ENCODE measurements around the gene VWF. TPM values are rescaled to one million over a fixed set of nuclear protein-coding genes. Genes with fewer than 3 reads are reported as not detected.
"Not testable (repeated sequence)": the region's sequence is repeated elsewhere in the genome, so short reads cannot be mapped to it uniquely, and the experiment has no call there.

The VWF gene
- polyA plus RNA-seq, 3 donors = 7.3 to 12.4 (median 12.1) TPM

DNA sequence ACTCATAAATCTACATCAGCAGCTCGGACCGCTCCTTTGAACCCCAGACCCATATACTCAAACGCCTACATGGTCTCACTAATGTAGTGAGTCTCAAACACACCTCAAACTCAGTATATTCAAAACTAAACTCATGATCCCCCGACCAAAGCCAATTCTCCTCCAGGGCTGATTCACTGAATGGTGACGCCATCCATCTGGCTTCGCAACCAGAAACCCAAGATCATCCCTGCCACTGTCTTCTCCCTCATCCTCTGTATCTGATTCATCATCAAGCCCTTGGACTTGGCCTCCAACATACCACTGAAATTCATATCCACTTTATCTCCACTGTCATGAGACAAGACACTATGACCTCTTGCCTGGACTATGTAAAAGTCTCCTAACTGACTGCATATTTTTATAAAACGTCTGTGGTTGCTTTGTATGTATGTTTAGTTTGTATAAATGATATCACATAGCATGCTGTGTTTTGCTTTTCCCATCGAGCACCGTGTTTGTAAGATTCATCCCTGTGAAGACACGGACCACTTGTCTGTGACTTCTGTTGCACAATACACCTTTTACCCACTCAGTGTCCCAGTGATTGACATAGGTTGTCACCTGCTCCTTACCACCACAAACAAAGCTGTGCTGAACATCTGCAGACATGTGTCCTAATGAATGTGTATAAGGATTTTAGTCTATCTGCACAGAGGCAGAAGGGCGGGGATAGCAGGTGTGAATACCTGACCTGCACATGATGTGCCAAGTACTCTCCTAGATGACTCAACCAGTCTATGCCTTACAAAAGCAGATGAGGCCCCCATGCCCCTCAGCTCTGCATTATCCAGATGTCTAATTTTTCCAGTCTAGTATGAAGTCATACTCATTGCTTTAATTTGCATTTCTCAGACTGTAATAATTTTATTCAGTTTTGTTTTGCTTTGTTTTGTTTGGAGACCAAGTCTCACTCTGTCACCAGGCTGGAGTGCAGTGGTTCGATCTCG is 76.9 kb downstream of the VWF start:
- no peak for DNase-seq (ENCODE audit: extremely low read depth in 1 of 11, low read depth in 9 of 11, low spot score in 4 of 11)

GRCh38 chr12:6046511-6047180 is 77.8 kb downstream of the VWF start:
- no peak for DNase-seq (ENCODE audit: extremely low read depth in 1 of 11, low read depth in 9 of 11, low spot score in 4 of 11)

- DNase-seq (ENCODE audit: extremely low read depth in 1 of 11, low read depth in 9 of 11, low spot score in 4 of 11) = no peak
Observed at GRCh38 chr12:6045438-6045837, 79.0 kb downstream of the VWF start.

DNA sequence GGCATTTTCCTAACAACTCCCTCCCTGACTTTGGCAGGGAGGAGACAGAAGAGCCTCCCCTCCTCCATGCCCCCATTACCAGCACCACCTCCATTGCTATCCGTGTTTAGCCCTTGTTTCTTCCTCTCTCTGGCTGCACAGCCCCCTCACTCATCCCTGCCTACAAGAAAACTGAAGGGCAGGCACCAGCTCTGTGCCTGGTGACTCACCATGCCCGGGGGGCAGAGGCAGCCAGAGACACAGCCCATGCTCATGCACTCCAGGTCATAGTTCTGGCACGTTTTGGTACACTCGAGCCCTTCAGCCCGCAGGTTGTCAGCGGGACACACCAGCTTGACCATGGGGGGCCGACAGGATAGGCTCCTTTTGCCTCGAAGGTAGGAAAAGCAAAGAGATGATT is 80.4 kb downstream of the VWF start:
- DNase-seq (ENCODE audit: extremely low read depth in 1 of 11, low read depth in 9 of 11, low spot score in 4 of 11) = no peak

- no peak for DNase-seq (ENCODE audit: extremely low read depth in 1 of 11, low read depth in 9 of 11, low spot score in 4 of 11)
Observed at GRCh38 chr12:6042446-6042845, 82.0 kb downstream of the VWF start.

- DNase-seq (ENCODE audit: extremely low read depth in 1 of 11, low read depth in 9 of 11, low spot score in 4 of 11) = no peak
Observed at GRCh38 chr12:6041891-6042290, 82.6 kb downstream of the VWF start.

GRCh38 chr12:6040815-6041214 is 83.7 kb downstream of the VWF start:
- no peak for DNase-seq (ENCODE audit: extremely low read depth in 1 of 11, low read depth in 9 of 11, low spot score in 4 of 11)

DNA sequence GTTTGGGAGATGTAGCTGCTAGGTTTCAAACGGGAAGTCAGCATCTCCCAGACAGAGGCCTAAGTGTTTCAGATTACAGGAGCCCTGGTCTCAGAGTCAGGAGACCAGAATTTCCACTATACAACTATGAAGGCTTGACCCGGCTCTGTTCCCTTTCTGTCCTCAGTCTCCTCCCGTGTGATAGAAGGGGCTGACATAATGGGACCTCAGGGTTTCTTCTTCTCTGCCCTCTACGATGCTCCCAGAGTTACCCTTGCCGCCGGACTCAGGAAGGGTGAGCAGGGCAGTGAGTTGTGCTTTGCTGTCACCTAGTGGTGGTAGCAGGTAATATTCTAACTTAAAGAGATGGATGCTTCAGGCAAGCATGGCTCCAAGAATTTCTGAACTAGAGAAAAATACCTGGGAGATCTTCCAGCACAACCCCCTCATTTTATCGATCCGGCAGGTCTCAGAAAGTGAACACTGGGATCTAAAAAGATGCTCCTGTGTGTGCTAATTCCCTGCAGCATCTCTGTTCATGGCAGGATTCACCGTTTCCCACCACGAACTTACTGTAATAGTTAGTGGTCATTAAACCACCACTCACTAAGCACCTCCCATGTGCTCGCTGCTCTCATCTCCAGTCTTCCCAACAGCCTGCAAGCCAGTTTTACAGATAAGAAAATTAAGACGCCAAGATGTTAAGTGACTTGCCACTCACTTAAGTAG is 84.4 kb downstream of the VWF start:
- peak in 5 of 11 donors; percentile 60 to 75 (median 68) for DNase-seq (ENCODE audit: extremely low read depth in 1 of 11, low read depth in 9 of 11, low spot score in 4 of 11)

- DNase-seq (ENCODE audit: extremely low read depth in 1 of 11, low read depth in 9 of 11, low spot score in 4 of 11) = peak in 3 of 11 donors; percentile 48 to 57 (median 55)
Observed at GRCh38 chr12:6038160-6038559, 86.3 kb downstream of the VWF start.

DNA sequence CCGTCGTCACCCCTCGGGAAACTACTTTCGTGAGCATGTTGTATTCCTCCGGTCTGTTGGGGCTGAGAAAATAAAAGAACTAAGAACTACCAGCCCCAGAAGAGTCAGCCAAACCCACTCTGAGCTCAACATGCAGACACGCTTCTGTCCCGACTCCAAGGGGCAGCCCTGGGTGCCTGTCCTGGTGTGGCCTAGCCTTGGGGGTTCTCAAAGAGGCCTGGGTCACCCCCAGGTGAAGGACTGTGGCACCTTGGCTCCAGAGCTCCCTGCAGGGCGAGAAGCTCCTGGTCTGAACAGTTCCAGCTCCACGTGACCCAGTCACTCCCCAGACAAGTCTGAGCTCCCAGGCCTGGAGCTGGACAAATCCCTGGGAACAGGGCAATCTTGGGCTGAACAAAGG is 87.0 kb downstream of the VWF start:
- DNase-seq (ENCODE audit: extremely low read depth in 1 of 11, low read depth in 9 of 11, low spot score in 4 of 11) = no peak

DNA sequence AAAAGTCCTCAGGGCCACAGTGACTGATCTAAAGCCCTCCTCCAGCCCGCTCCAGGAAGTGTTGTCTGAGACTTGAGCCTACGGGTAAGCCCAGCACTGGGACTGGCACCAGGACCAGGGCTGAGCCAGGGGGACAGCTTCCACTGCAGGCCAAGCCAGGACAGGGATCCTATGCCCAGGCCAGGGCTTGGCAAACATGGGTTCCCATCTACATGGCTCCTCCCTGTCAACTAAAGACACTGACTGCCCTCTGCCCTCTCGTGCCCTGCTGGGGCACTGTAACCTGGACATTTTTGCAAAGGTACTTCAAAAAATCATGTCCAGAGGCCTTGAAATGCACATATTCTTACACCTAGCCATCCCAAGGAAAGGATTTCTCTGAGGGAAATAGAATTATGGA is 88.0 kb downstream of the VWF start:
- no peak for DNase-seq (ENCODE audit: extremely low read depth in 1 of 11, low read depth in 9 of 11, low spot score in 4 of 11)

- no peak for DNase-seq (ENCODE audit: extremely low read depth in 1 of 11, low read depth in 9 of 11, low spot score in 4 of 11)
Observed at GRCh38 chr12:6034596-6034995, 89.9 kb downstream of the VWF start.

- no peak for DNase-seq (ENCODE audit: extremely low read depth in 1 of 11, low read depth in 9 of 11, low spot score in 4 of 11)
Observed at GRCh38 chr12:6033546-6033945, 90.9 kb downstream of the VWF start.

- no peak for DNase-seq (ENCODE audit: extremely low read depth in 1 of 11, low read depth in 9 of 11, low spot score in 4 of 11)
Observed at GRCh38 chr12:6032726-6033125, 91.7 kb downstream of the VWF start.

DNA sequence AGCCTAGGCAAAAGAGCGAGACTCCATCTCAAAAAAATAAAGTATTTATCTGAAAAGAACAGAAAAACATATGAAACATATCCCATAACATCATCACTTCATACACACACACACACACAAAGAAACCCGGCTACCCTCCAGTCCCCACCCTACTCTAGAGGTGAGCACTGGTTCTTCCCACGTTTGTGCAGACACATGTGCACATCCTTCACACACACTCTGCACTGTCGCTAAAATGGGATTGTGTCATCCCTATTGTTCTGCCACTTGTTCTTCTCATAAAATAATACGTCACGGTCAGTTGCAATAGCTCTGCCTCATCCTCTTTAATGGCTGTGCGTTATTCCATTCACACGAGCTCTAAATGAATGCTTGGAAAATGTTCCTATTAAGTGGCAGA is 93.5 kb downstream of the VWF start:
- DNase-seq (ENCODE audit: extremely low read depth in 1 of 11, low read depth in 9 of 11, low spot score in 4 of 11) = no peak

- DNase-seq (ENCODE audit: extremely low read depth in 1 of 11, low read depth in 9 of 11, low spot score in 4 of 11) = no peak
Observed at GRCh38 chr12:6030081-6030480, 94.4 kb downstream of the VWF start.

GRCh38 chr12:6029401-6029800 is 95.1 kb downstream of the VWF start:
- DNase-seq (ENCODE audit: extremely low read depth in 1 of 11, low read depth in 9 of 11, low spot score in 4 of 11) = no peak

DNA sequence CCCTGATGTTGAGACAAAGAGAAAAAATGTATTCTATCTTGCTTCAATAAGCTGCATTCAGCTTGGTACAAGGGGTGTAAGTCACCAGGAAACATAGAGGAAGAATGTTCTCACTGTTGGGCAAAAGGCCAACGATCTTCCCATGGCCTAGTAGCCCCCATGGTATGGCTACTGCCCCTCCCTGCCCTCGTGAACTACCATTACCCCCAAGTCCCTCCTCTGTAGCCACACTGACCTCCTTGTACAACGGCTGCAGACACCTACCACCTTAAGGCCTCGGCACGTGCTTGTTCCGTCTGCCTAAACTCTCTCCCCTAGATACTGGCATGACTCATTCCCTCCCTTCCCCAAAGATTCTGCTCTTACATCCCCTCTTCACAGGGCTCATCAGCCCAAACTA is 97.5 kb downstream of the VWF start:
- DNase-seq (ENCODE audit: extremely low read depth in 1 of 11, low read depth in 9 of 11, low spot score in 4 of 11) = no peak

DNA sequence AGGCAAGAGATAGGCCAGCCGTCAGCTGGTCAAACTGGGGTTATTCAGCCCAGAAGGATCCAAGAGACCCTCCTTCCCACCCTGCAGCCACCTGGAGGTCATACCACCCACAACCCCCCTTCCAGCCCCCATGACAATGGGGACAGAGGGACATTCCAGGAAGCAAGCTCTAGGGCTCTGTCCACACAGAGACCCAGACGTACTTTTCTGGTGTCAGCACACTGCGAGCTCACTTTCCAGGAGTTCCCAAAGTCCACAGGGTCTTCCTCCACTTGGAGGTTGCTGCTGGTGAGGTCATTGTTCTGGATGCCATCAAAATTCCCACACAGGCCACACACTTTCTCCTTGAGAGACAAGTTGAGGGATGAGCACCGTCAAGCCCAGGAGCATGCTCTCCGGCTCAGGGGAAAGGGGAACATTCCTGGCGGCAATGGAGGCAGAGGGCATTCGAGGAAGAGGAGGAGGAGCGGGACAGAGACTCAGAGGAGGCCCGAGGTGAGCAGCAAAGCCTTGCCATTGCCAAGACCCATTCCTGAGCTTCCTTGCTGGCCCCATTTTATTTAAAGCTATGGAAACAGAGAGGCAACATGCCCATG is 98.7 kb downstream of the VWF start:
- DNase-seq (ENCODE audit: extremely low read depth in 1 of 11, low read depth in 9 of 11, low spot score in 4 of 11) = not testable (repeated sequence)
